Activated gamma-delta T cell (primary cell): Measurements from ENCODE around the gene CMTM1.
"Not testable (repeated sequence)": the region's sequence is repeated elsewhere in the genome, so short reads cannot be mapped to it uniquely, and the experiment has no call there.

Experiments used
- DNase-seq: peaks from one replicate; lab custom pipeline; 2025; lab: John Stamatoyannopoulos, UW

The CMTM1 gene

GRCh38 chr16:66562986-66563385, 3.3 kb upstream of the CMTM1 start:
- DNase-seq = no peak

GRCh38 chr16:66563574-66564334, 2.5 kb upstream of the CMTM1 start:
- DNase-seq = no peak

GRCh38 chr16:66567270-66567669, 1.0 kb downstream of the CMTM1 start:
- DNase-seq = not testable (repeated sequence)

- DNase-seq = no peak
Observed at GRCh38 chr16:66568355-66568754, 2.1 kb downstream of the CMTM1 start.

- no peak for DNase-seq
Observed at GRCh38 chr16:66569131-66569530, 2.9 kb downstream of the CMTM1 start.

- DNase-seq = no peak
Observed at GRCh38 chr16:66569827-66570405, 3.7 kb downstream of the CMTM1 start.

GRCh38 chr16:66572356-66572755, 6.1 kb downstream of the CMTM1 start:
- DNase-seq = no peak

GRCh38 chr16:66574081-66574480, 7.8 kb downstream of the CMTM1 start:
- DNase-seq = no peak

- no peak for DNase-seq
Observed at GRCh38 chr16:66574531-66574930, 8.3 kb downstream of the CMTM1 start.

GRCh38 chr16:66575060-66575459, 8.8 kb downstream of the CMTM1 start:
- DNase-seq = no peak

- no peak for DNase-seq
Observed at GRCh38 chr16:66576296-66576695, 10.1 kb downstream of the CMTM1 start.

- DNase-seq = no peak
Observed at GRCh38 chr16:66578651-66579531, 12.7 kb downstream of the CMTM1 start, which contains the start of gene CMTM2. Gene CMTM2, plus strand, starts transcription at chr16:66579463. Its CDS starts 145 bp downstream, at chr16:66579608.

GRCh38 chr16:66580605-66581209, 14.5 kb downstream of the CMTM1 start:
- no peak for DNase-seq

GRCh38 chr16:66581246-66581952, 15.2 kb downstream of the CMTM1 start:
- no peak for DNase-seq

- DNase-seq = no peak
Observed at GRCh38 chr16:66585481-66586239, 19.4 kb downstream of the CMTM1 start.

GRCh38 chr16:66587881-66588600, 21.8 kb downstream of the CMTM1 start:
- no peak for DNase-seq

- no peak for DNase-seq
Observed at GRCh38 chr16:66588981-66589713, 22.9 kb downstream of the CMTM1 start.

GRCh38 chr16:66590322-66590721, 24.1 kb downstream of the CMTM1 start:
- no peak for DNase-seq

- DNase-seq = no peak
Observed at GRCh38 chr16:66591018-66591417, 24.8 kb downstream of the CMTM1 start.
